ENCODE data around the gene RNF4.

DNA sequence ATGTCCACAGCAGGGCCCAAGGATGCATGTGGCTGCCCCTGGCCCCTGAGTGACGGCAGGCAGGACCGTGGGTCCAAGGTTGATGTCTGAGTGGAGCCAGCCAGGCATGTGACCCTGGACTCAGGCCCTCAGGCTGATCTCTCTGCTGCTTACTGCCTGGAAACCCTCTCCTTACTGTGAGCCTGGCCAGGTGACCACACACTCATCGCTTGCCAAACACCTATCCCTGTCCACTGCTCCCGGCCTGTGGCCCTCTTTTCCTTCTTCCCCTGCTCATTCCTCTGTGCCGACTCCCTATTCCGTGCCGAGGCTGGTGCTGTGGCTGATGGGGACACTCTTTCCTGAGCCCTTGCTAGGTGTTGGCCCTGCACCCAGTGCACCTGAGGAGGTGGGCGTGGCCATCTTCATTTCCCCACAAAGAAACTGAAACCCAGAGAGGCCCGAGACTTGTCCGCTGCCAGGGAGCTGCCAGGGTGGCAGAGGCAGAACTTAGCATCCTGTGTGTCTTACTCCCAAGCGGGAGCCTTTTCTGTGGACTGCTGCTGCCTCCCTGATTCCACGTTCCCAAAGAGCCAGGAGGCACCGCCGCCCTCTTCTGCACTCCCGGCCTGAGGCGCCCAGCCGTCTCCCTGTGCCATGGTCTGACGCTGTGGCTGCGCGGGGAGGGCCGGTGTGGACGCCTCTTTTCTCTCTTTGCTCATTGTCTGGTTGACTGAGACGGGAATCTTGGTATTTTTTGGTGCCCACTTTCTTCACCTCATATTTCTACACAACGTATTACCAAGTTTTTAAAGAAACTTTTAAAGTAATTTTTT lies 11.2 kb upstream of the RNF4 start:
- TF ChIP-seq, protein P1, sequence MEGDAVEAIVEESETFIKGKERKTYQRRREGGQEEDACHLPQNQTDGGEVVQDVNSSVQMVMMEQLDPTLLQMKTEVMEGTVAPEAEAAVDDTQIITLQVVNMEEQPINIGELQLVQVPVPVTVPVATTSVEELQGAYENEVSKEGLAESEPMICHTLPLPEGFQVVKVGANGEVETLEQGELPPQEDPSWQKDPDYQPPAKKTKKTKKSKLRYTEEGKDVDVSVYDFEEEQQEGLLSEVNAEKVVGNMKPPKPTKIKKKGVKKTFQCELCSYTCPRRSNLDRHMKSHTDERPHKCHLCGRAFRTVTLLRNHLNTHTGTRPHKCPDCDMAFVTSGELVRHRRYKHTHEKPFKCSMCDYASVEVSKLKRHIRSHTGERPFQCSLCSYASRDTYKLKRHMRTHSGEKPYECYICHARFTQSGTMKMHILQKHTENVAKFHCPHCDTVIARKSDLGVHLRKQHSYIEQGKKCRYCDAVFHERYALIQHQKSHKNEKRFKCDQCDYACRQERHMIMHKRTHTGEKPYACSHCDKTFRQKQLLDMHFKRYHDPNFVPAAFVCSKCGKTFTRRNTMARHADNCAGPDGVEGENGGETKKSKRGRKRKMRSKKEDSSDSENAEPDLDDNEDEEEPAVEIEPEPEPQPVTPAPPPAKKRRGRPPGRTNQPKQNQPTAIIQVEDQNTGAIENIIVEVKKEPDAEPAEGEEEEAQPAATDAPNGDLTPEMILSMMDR (IDR thresholded peaks at IDR 0.05) = no peak
- TF ChIP-seq POLR2A (IDR thresholded peaks at IDR 0.05) = no peak

Data from body of pancreas (tissue), 4 donors.